GM12878 (cell line): ENCODE measurements around the gene SCAI. TPM values are rescaled to one million over a fixed set of nuclear protein-coding genes. Genes with fewer than 3 reads are reported as not detected.

ENCODE experiments used
- ATAC-seq: fragments of 200-7000 bp; cut with Tn5 transposase; 3 replicates; pipeline ENCODE4 v1.9.1; 2020; ENCODE audit warnings: mild to moderate bottlenecking, moderate library complexity
- BruUV-seq: library from RNA; stranded (reverse); fragments of 400-500 nt; replicated peaks from 2 replicates; lab custom pipeline; 2021; lab: Mats Ljungman, UMichigan
- CTCF ChIA-PET: fragments of 300-600 bp; sonication (Branson Sonifier 250); formaldehyde crosslinking; extraction: SDS; loops from one replicate; lab custom pipeline; 2021; ENCODE audit warnings: inconsistent platforms; lab: Yijun Ruan, JAX
- POLR2A ChIA-PET: fragments of 350-600 bp; formaldehyde crosslinking; extraction: SDS; loops from one replicate; lab custom pipeline; 2021; ENCODE audit warnings: inconsistent platforms; lab: Charles Lee
- RAD21 ChIA-PET: fragments of 300-600 bp; sonication (Branson Sonifier 250); formaldehyde crosslinking; loops from one replicate; lab custom pipeline; 2023; ENCODE audit warnings: antibody characterized with exemption; ENCODE audit not compliant: unreplicated experiment; lab: Charles Lee
- SMC1A ChIA-PET: fragments of 300-600 bp; sonication (Branson Sonifier 250); formaldehyde crosslinking; loops from one replicate; lab custom pipeline; 2023; ENCODE audit not compliant: unreplicated experiment, uncharacterized antibody; lab: Charles Lee
- DNase-seq: peaks from one replicate; pipeline ENCODE4 v3.0.0-alpha.2; 2011; ENCODE audit warnings: low read depth, low spot score
- FAIRE-seq: peaks from 3 replicates; lab custom pipeline; 2011; peaks lifted over from hg19 to GRCh38; lab: Jason Lieb, UNC
- H2AFZ ChIP-seq: 2 replicates; pipeline ENCODE4 v1.6.0; 2011; ENCODE audit warnings: low read depth, low read length, control low read depth; ENCODE audit not compliant: control insufficient read depth
- H3K27ac ChIP-seq: 2 replicates; pipeline ENCODE4 v1.5.1; 2011; ENCODE audit warnings: control low read depth; ENCODE audit not compliant: control insufficient read depth, insufficient read depth
- H3K27me3 ChIP-seq, 2 experiments: replicated peaks in 1 of 2; 2 replicates each; pipeline versions ENCODE4 v1.6.0 to v1.6.1; 2011; ENCODE audit warnings: low read length in 1 of 2; ENCODE audit not compliant: control insufficient read depth in 2 of 2, insufficient read depth in 2 of 2
- H3K36me3 ChIP-seq, 2 experiments: 2 replicates each; pipeline ENCODE4 v1.5.1; 2011; ENCODE audit warnings: low read length in 1 of 2; ENCODE audit not compliant: control insufficient read depth in 2 of 2, insufficient read depth in 2 of 2
- H3K4me1 ChIP-seq: 2 replicates; pipeline ENCODE4 v1.6.1; 2011; ENCODE audit warnings: mild to moderate bottlenecking, low read length, moderate library complexity, mixed read lengths; ENCODE audit not compliant: control insufficient read depth, insufficient read depth
- H3K4me2 ChIP-seq: 2 replicates; pipeline ENCODE4 v1.6.0; 2011; ENCODE audit warnings: control low read depth; ENCODE audit not compliant: control insufficient read depth, insufficient read depth
- H3K4me3 ChIP-seq: fragments of 200-600 bp; sonication (generic); 2 replicates; pipeline ENCODE4 v1.5.1; 2016
- H3K79me2 ChIP-seq: 2 replicates; pipeline ENCODE4 v1.6.0; 2011; ENCODE audit warnings: low read length; ENCODE audit not compliant: control insufficient read depth, insufficient read depth
- H3K9ac ChIP-seq: 2 replicates; pipeline ENCODE4 v1.8.0; 2011; ENCODE audit warnings: low read length, control low read depth, mixed read lengths; ENCODE audit not compliant: control insufficient read depth, insufficient read depth
- H3K9me3 ChIP-seq: replicated peaks from 3 replicates; pipeline ENCODE4 v1.5.1; 2011; ENCODE audit warnings: mild to moderate bottlenecking, low read length; ENCODE audit not compliant: control insufficient read depth, insufficient read depth
- H4K20me1 ChIP-seq: 2 replicates; pipeline ENCODE4 v1.6.0; 2011; ENCODE audit not compliant: control insufficient read depth, insufficient read depth
- ATF3 ChIP-seq: IDR thresholded peaks from 2 replicates; pipeline ENCODE4 v1.6.1; 2011; ENCODE audit warnings: low read depth, mild to moderate bottlenecking, low read length, moderate library complexity, borderline replicate concordance; ENCODE audit errors: extremely low read depth
- GABPA ChIP-seq: IDR thresholded peaks from 2 replicates; pipeline ENCODE4 v1.6.1; 2014; ENCODE audit warnings: antibody characterized with exemption, low read depth, mild to moderate bottlenecking, inconsistent platforms
- HSF1 ChIP-seq: fragments of 150-350 bp; IDR thresholded peaks from 2 replicates; pipeline ENCODE4 v1.6.1; 2014; ENCODE audit warnings: mild to moderate bottlenecking, low read depth, low read length
- IKZF2 ChIP-seq, 2 experiments: fragments of 450-650 bp; IDR thresholded peaks; 2 replicates each; pipeline ENCODE4 v1.6.1; 2017; ENCODE audit warnings: mild to moderate bottlenecking in 2 of 2, moderate library complexity in 2 of 2
- KLF5 ChIP-seq: fragments of 450-650 bp; IDR thresholded peaks from 2 replicates; pipeline ENCODE4 v1.6.1; 2014; ENCODE audit warnings: mild to moderate bottlenecking; ENCODE audit not compliant: partially characterized antibody
- LARP7 ChIP-seq: fragments of 450-650 bp; IDR thresholded peaks from 2 replicates; pipeline ENCODE4 v1.6.1; 2017; ENCODE audit warnings: mild to moderate bottlenecking
- PAX5 ChIP-seq: IDR thresholded peaks from 2 replicates; pipeline ENCODE4 v1.6.1; 2011; ENCODE audit warnings: low read depth, low read length, borderline replicate concordance
- POLR2AphosphoS5 ChIP-seq: IDR thresholded peaks from 2 replicates; pipeline ENCODE4 v1.6.1; 2011; ENCODE audit warnings: mild to moderate bottlenecking, low read length, inconsistent platforms
- SRF ChIP-seq, 2 experiments: IDR thresholded peaks; 2 replicates each; pipeline ENCODE4 v1.6.1; 2011; ENCODE audit warnings: low read depth in 2 of 2, low read length in 2 of 2, mild to moderate bottlenecking in 1 of 2, moderate library complexity in 1 of 2
- ZBED1 ChIP-seq: IDR thresholded peaks from 2 replicates; pipeline ENCODE4 v1.6.1; 2016; ENCODE audit warnings: borderline replicate concordance
- ZNF687 ChIP-seq: fragments of 450-650 bp; IDR thresholded peaks from 2 replicates; pipeline ENCODE4 v1.6.1; 2017; ENCODE audit warnings: mild to moderate bottlenecking, moderate library complexity
- ZSCAN29 ChIP-seq: fragments of 450-650 bp; IDR thresholded peaks from 2 replicates; pipeline ENCODE4 v1.6.1; 2017; ENCODE audit warnings: mild to moderate bottlenecking, moderate library complexity
- WGBS: methylation state at CpG from one replicate; pipeline ENCODE4 v1.1.6; 2016; ENCODE audit warnings: low lambda C conversion rate; ENCODE audit not compliant: insufficient replicate concordance, insufficient coverage; ENCODE audit errors: missing lambda C conversion rate; 5-methylcytosine and 5-hydroxymethylcytosine counted together
- in situ Hi-C: fragments of 300-500 bp; cut with MboI; formaldehyde crosslinking; loops from 9 replicates; pipeline ENCODE4 v1.14.3; 2018; ENCODE audit warnings: mixed read lengths
- intact Hi-C: fragments of 100-400 bp; cut with micrococcal nuclease; formaldehyde crosslinking; loops from one replicate; pipeline ENCODE4 v1.14.2; 2022; ENCODE audit not compliant: unreplicated experiment
- polyA plus RNA-seq, 11 experiments: library from polyadenylated mRNA; depleted of rRNA in 4 of 11; unstranded in 6 of 11; stranded (reverse) in 5 of 11; fragments of >200 nt; fragmentation: Nextera tagmentation in 4 of 11; fragmentation: Illumina TruSeq in 1 of 11; extraction: Ambion mirVana in 4 of 11; extraction: Trizol in 1 of 11; gene quantifications; 1 replicate in 1 of 11; 2 replicates in 10 of 11; pipeline versions ENCODE4 v1.2.1 to v1.2.3, GENCODE V29; 2011 to 2016; ENCODE audit warnings: inconsistent platforms in 2 of 11, missing spikeins in 2 of 11, low read depth in 1 of 11
- total RNA-seq, 4 experiments: library from RNA; depleted of rRNA in 3 of 4; stranded (reverse); fragments of >200 nt in 3 of 4; fragmentation: Illumina TruSeq in 1 of 4; extraction: Trizol in 1 of 4; gene quantifications; 2 replicates each; pipeline versions ENCODE4 v1.2.1 to v1.2.3, GENCODE V29; 2013 to 2021

SCAI gene
- total and polyA plus RNA-seq, 10 of the 15 experiments (the other 5 are each of a cell fraction or from before 2014, with no cell fraction given) = 0.52 to 8.8 (median 5.1) TPM

- no peak for DNase-seq
- RAD21 ChIA-PET = no interaction called here
- Histone ChIP-seq H2AFZ (no peak overlapping the region), H3K36me3 (peaks cover 0 to 3% of the 10 kb centered on the region in 2 experiments; a peak in 1 of 4 replicates), H3K9ac (no peak overlapping the region), H3K27ac (no peak overlapping the region), H3K27me3 (no peaks in the 10 kb centered on the region), H3K4me1 (no peaks in the 10 kb centered on the region), H3K4me3 (no peak overlapping the region), H4K20me1 (no peaks in the 10 kb centered on the region), H3K4me2 (no peak overlapping the region), H3K9me3 (no peaks in the 10 kb centered on the region), H3K79me2 (no peaks in the 10 kb centered on the region)
- BruUV-seq = no TSS peak
- TF ChIP-seq LARP7 = no peak
- no peak for TF ChIP-seq IKZF2 (IDR thresholded peaks at IDR 0.05)
- TF ChIP-seq POLR2AphosphoS5 = no peak
- TF ChIP-seq ZBED1 = no peak
- no peak for TF ChIP-seq ZSCAN29
- TF ChIP-seq SRF (IDR thresholded peaks at IDR 0.05; ENCODE audit: low read depth in 2 of 2, low read length in 2 of 2) = no peak
- TF ChIP-seq ATF3 = no peak
- in situ Hi-C loops = no loop called here
- SMC1A ChIA-PET = interaction anchor here (1.8 kb wide), 1 partner anchor 15 kb away, joined by 3 read pairs; no protein-coding TSS in a partner anchor
- POLR2A ChIA-PET = no interaction called here
- FAIRE-seq = no peak
- CTCF ChIA-PET = interaction anchor here (1.0 to 1.1 kb wide), 2 partner anchors 12 to 182 kb away, joined by 3 to 4 read pairs; no protein-coding TSS in a partner anchor
- WGBS = 70% methylated on average over 2 of the region's 2 CpGs
- ATAC-seq = no peak
- intact Hi-C loops = no loop called here
Observed at GRCh38 chr9:124964056-124964455, 179.3 kb downstream of the SCAI start.

- CTCF ChIA-PET = no interaction called here
- SMC1A ChIA-PET = interaction anchor here (1.1 kb wide), 1 partner anchor 118 kb away, joined by 3 read pairs; no protein-coding TSS in a partner anchor
- no peak for ATAC-seq
- Histone ChIP-seq H3K4me3 (no peak overlapping the region), H3K4me2 (no peak overlapping the region), H3K36me3 (no peaks in the 10 kb centered on the region), H2AFZ (no peak overlapping the region), H3K4me1 (no peaks in the 10 kb centered on the region), H3K9me3 (no peaks in the 10 kb centered on the region), H3K27me3 (no peaks in the 10 kb centered on the region), H4K20me1 (no peaks in the 10 kb centered on the region), H3K9ac (no peak overlapping the region), H3K27ac (no peak overlapping the region), H3K79me2 (no peaks in the 10 kb centered on the region)
- BruUV-seq = no TSS peak
- POLR2A ChIA-PET = interaction anchor here (0.7 to 1.2 kb wide), 2 partner anchors 30 to 188 kb away, joined by 4 to 7 read pairs; no protein-coding TSS in a partner anchor
- RAD21 ChIA-PET = no interaction called here
- in situ Hi-C loops (no loop called here), intact Hi-C loops (no loop called here)
- no peak for FAIRE-seq
- no peak for DNase-seq
- WGBS = 75% methylated on average over 2 of the region's 2 CpGs
- TF ChIP-seq PAX5 = no peak
- no peak for TF ChIP-seq KLF5
- no peak for TF ChIP-seq GABPA
- TF ChIP-seq HSF1 = no peak
- TF ChIP-seq ZNF687 = no peak
Observed at GRCh38 chr9:124960409-124960752, 182.9 kb downstream of the SCAI start.
